Measurements from ENCODE around the gene RNF175.

The RNF175 gene

DNA sequence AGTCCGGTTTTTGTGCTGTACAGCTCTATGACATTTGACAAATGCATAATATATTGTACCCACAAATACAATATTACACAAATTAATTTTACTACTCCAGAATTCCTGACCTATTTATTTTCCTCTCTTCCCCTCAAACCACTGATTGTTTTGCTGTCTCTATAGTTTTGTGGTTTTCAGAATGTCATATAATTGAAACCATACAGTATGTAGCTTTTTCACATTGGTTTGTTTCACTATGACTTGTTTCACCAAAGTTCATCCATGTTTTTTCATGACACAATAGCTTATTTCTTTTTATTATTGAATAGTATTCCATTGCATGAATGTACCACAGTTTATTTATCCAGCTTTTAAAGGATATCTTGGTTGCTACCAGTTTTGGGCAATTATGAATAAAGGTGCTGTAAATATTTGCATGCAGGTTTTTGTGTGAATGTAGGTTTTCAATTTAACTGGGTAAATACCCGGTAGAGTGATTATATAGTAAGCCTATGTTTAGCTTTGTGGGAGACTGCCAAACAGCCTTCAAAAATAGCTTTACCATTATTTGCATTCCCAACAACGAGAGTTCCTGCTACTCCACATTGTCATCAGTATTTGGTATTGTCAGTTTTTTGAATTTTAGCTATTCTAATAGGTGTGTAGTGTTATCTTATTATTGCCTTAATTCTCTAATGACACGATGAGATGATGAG, 25.9 kb downstream of the RNF175 start:
- H3K9me3 Mint-ChIP-seq: no peaks in the 10 kb centered on the region
- DNase-seq (ENCODE audit: low spot score in 2 of 2): no peak
- no peak overlapping the region for H3K4me3 Mint-ChIP-seq
- peak; percentile 36 for ATAC-seq
- H3K27ac Mint-ChIP-seq: no peak overlapping the region
- H3K36me3 Mint-ChIP-seq: no peaks in the 10 kb centered on the region
- peaks cover 9% of the 10 kb centered on the region for H3K4me1 Mint-ChIP-seq

DNA sequence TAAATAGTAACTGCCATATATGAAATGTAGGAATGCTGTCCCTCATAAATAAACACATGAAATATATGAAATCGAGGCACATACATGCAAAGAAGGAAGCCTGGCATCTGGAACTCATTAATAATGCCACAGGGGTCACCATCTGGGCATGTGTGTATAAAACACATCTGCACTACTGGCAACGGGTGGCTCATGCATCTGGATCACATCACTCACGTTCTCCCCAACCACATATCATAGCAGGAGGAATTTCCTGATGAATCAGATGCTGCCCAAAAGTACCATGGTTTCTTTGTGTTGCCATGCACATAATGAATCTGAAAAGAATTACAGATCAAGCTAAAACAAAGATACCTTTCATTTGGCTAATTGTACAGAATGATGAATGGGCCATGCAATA, 28.6 kb downstream of the RNF175 start:
- DNase-seq (ENCODE audit: low spot score in 2 of 2) (no peak), ATAC-seq (no peak)
- no peaks in the 10 kb centered on the region for H3K36me3 Mint-ChIP-seq
- no peaks in the 10 kb centered on the region for H3K9me3 Mint-ChIP-seq
- H3K4me1 Mint-ChIP-seq: peaks cover 9% of the 10 kb centered on the region
- no peak overlapping the region for H3K4me3 Mint-ChIP-seq
- H3K27ac Mint-ChIP-seq: no peak overlapping the region

DNA sequence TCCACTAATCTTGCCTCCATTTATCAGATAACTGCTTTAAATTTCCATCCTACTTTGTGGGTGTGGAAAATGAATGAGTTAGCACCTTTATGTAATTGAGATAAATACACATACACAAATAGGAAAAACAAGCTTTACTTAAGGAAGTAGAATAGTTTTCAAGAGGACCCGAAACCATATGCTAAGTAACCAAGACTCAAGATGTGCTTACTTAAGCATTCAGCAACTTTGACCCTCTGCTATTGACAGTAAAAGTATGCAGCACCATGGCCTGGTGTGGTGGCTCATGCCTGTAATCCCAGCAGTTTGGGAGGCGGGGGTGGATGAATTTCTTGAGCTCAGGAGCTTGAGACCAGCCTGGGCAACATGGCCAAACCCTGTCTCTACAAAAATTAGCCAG, 29.9 kb downstream of the RNF175 start:
- Mint-ChIP-seq H3K36me3 (no peaks in the 10 kb centered on the region), H3K4me3 (no peak overlapping the region), H3K9me3 (no peaks in the 10 kb centered on the region), H3K27ac (no peak overlapping the region), H3K4me1 (peaks cover 9% of the 10 kb centered on the region)
- DNase-seq (ENCODE audit: low spot score in 2 of 2): no peak
- ATAC-seq: no peak

DNA sequence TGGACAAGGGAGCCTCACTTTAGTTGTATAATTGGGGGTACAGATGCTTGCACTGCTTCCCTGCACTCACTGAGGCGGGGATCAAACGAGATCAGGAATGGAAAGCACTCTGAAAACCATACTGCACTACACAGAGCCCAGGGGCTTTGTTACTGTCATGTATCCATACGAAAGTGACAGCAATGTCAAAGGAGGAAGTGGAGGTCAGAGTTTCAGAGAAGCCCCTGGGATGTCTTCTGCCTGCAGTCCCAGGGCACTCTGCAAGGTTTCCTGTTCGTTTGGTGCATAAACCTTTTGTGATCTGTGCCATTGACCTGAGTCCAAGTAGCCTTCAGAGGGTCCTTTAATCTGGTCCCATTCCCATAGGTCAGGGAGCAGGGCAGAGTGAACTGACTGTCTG, 31.2 kb downstream of the RNF175 start:
- Mint-ChIP-seq H3K9me3 (no peaks in the 10 kb centered on the region), H3K27ac (no peak overlapping the region), H3K4me3 (no peak overlapping the region), H3K36me3 (no peaks in the 10 kb centered on the region), H3K4me1 (peaks cover 21% of the 10 kb centered on the region)
- no peak for ATAC-seq
- no peak for DNase-seq (ENCODE audit: low spot score in 2 of 2)

DNA sequence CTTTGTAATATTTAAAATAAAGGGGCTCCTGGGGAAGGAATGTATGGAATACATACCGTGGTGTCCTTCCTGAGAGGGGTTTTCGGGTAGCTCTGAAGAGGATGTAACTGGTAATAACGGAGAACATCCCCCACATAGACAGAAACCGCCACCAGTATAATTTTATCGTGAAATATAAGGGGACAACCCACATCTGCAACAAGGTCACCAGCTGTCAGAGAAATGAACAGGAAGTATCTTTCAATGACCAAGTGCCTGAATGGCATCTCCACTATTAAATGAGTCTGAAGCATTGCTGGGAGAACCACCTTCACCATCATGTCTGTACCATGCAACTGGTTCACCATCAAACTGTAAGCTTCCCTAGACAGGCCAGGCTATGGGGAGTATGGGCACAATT, 31.7 kb downstream of the RNF175 start:
- Mint-ChIP-seq H3K9me3 (no peaks in the 10 kb centered on the region), H3K4me3 (no peak overlapping the region), H3K4me1 (peaks cover 21% of the 10 kb centered on the region), H3K36me3 (no peaks in the 10 kb centered on the region), H3K27ac (no peak overlapping the region)
- no peak for DNase-seq (ENCODE audit: low spot score in 2 of 2)
- no peak for ATAC-seq

DNA sequence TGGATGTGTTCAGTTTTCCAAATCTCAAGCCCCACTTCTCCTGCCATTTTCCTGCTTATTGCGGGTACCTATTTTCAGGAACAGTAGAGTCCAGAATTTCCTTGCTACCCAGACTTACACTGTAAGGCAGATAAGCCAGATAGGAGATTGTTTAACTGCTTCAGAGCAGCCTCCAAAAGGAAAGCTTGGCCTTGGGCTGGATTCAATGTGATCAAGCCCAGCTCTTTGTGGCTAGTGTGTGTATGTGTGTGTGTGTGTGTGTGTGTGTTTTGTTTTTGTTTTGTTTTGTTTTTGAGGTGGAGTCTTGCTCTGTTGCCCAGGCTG, 34.0 kb downstream of the RNF175 start:
- Mint-ChIP-seq H3K36me3 (no peaks in the 10 kb centered on the region), H3K27ac (no peak overlapping the region), H3K4me1 (peaks cover 12% of the 10 kb centered on the region), H3K4me3 (no peak overlapping the region), H3K9me3 (no peaks in the 10 kb centered on the region)
- no peak for ATAC-seq
- DNase-seq (ENCODE audit: low spot score in 2 of 2): no peak

DNA sequence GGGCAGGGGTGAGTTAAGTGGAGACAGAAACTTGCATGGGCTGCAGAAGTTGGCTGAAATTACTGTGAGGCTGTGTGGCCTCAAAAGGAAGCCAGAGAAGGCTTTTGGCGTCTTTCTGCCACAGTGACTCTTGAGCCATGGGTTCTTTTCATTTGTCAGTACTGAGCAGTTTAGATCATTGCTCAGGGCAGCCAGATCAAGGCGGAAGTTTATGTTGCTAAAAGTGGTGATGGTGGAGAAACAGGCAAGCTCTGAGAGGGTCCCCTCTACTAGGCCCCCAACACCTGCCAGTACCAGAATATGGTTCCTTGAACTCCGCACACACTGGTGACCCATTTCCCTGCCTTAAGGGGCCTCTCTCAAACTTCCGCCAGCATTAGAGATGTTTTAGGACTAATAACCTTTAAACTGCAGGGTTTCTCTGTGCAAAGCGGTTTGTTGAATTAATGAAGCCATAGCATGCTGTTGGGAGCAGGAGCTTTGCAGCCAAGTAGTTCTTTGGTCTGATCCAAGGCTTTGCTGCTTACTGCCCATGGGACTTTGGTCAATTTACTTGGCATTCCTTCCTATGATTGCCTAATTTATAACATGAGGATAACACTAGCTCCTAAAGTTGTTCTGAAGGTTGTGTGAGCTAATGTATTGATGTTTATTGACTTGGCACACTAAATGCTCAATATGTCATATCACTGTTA, 34.5 kb downstream of the RNF175 start:
- Mint-ChIP-seq H3K9me3 (no peaks in the 10 kb centered on the region), H3K4me1 (peaks cover 12% of the 10 kb centered on the region), H3K27ac (no peak overlapping the region), H3K4me3 (no peak overlapping the region), H3K36me3 (no peaks in the 10 kb centered on the region)
- DNase-seq (ENCODE audit: low spot score in 2 of 2): no peak
- peak; percentile 62 for ATAC-seq

DNA sequence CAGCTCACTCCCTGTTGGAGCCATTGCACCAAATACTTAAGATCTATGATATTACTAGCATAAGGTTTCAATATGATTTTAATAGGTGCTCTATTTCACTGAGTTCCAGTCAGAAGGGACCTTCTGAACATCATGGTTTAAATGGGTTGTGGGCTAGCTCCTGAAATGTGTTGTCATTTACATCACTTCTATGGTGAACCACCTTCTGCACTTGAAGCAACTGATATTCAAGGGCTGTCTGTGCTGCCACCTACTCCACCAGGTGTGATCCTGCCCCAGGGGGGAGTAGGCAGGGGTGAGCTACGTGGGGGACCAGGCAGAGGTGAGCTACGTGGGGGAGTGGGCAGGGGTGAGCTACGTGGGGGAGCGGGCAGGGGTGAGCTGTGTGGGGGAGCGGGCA, 35.2 kb downstream of the RNF175 start:
- no peak for DNase-seq (ENCODE audit: low spot score in 2 of 2)
- peak; percentile 90 for ATAC-seq
- Mint-ChIP-seq H3K27ac (no peak overlapping the region), H3K4me3 (no peak overlapping the region), H3K4me1 (peaks cover 12% of the 10 kb centered on the region), H3K36me3 (no peaks in the 10 kb centered on the region), H3K9me3 (no peaks in the 10 kb centered on the region)

DNA sequence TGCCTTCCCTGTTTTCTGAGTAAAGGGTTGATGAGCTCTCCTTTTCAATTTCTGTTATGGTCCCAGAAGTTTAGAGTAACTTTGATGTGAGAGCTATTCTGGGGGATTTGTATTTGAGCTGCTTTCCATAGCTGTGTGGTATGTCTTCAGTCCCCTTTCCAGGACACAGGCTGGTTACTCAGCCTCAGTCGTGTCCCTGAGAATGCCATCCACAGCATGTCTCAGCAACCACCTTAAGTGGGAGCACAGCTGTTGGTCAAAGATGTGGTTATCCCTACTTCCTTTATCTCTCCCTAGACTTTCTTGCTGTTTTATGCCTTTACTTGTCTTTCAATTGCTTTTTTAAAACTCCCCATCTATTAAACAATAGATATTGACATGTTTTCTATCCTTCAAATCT, 37.8 kb downstream of the RNF175 start:
- Mint-ChIP-seq H3K4me3 (no peak overlapping the region), H3K9me3 (peaks cover 4% of the 10 kb centered on the region), H3K36me3 (no peaks in the 10 kb centered on the region), H3K4me1 (peaks cover 12% of the 10 kb centered on the region), H3K27ac (no peak overlapping the region)
- no peak for DNase-seq (ENCODE audit: low spot score in 2 of 2)
- no peak for ATAC-seq

DNA sequence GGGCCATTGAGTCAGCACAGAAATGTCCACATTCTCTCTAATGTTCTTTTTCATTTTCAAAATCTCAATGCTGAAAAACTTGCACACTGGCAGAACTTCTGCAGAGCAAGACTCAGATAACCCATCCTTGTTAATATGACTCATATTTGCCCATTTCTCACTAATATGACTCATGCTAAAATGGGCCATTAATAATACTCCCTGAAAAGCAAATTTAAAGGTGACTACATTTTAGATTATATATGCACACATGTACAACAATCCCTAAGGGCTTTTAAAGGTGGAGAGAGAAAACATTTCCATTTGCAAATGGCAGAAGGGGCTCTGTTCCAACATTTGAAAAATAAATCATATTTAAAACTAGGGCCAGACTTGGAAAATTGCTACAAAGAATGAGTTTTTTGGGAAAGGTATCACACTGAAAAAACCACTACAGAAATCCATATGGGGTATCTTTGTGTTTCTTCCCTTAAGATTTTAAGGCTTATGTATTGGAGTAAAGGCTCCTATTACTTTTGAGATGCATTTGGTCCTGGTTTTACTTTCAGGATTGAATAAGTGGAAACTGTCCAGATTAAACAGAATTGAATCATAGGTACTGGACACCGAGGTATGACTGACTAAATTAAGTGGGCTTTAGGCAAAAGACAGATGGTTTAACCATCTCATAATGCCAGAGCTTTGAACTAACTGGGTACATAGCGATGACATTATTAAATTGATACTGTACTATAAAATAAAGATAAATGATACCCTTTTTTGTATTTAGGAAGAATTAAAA, 45.8 kb downstream of the RNF175 start:
- DNase-seq (ENCODE audit: low spot score in 2 of 2) (no peak), ATAC-seq (no peak)
- Mint-ChIP-seq H3K36me3 (no peaks in the 10 kb centered on the region), H3K9me3 (peaks cover 5% of the 10 kb centered on the region), H3K27ac (no peak overlapping the region), H3K4me3 (no peak overlapping the region), H3K4me1 (no peaks in the 10 kb centered on the region)

DNA sequence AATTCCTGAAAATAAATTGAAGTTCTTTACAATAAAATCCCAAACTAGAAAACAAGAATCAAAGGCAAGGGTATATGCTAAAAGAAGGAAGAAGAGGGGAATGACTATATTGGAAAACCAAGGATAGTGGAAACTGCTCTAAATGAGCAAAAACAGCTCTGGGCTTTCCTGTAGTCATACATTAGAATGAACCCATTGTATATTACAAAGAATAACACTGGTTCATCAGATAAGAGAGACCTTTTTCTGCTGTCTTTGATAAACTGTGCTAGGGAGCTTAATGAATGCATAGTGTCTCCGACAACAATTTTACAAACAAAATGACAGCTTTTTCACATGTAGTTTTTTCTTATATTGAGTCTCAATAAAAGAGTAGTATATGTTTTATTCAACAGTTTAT, 49.1 kb downstream of the RNF175 start:
- H3K4me1 Mint-ChIP-seq: no peaks in the 10 kb centered on the region
- ATAC-seq: no peak

DNA sequence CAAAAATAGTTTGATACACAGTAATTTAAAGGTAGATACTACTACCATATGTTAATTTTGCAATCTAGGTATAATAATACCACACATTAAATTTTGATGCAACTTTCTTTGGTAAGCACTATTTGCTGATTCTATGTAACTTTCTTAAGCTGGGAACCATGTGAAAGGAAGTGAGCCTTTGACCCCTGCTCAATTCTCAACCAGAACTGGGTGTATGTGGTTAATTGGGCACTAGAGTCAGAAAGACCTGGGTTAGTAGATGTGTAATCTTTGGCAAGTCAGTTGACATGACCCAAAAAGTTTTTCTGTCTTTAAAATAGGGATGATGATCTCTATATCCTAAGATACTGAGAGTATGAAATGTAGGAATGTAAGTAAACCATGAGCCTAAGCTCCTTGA, 53.3 kb downstream of the RNF175 start:
- ATAC-seq (peak; percentile 39), DNase-seq (ENCODE audit: low spot score in 2 of 2) (no peak)
- Mint-ChIP-seq H3K36me3 (no peaks in the 10 kb centered on the region), H3K27ac (no peak overlapping the region), H3K4me1 (no peaks in the 10 kb centered on the region), H3K4me3 (no peak overlapping the region), H3K9me3 (no peaks in the 10 kb centered on the region)

More for the DNA sequence above, 49.1 kb downstream of the RNF175 start:
- no peaks in the 10 kb centered on the region for H3K9me3 Mint-ChIP-seq
- DNase-seq (ENCODE audit: low spot score in 2 of 2): no peak
- no peaks in the 10 kb centered on the region for H3K36me3 Mint-ChIP-seq
- H3K4me3 Mint-ChIP-seq: no peak overlapping the region
- H3K27ac Mint-ChIP-seq: no peak overlapping the region

DNA sequence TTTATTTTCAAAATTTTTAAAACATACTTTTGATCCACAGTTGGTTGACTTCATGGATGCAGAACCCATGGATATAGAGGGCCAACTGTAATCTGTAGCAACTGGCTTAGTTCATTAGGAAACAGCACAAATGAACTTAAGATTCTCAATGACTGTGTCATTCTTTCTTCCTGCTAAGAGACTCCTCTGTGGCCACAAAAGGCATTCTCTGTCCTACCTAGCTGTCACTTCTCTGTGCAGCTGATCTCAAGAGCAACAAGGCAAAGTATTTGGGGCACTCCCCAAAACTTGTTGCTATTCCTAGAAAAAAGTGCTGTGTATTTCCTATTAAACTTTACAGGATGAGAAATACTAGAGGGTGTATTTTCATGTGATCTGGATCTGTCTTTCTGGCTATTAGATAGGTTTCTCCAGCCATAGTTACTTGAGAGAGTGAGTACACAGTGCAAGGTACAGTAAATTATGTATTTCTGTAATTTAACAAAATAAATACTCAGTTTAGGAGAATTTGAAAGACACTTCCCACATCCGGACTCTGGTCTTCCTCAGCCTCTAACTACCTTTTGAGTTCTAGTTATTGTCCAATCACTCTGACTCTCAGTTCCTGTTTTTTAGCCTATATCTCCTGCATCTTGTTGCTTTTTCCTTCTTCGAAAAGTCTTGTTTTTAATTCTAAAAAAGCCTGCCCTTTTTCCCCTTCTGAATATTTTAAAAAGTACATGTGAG, 53.9 kb downstream of the RNF175 start:
- no peak overlapping the region for H3K27ac Mint-ChIP-seq
- H3K9me3 Mint-ChIP-seq: no peaks in the 10 kb centered on the region
- ATAC-seq (no peak), DNase-seq (ENCODE audit: low spot score in 2 of 2) (no peak)
- no peaks in the 10 kb centered on the region for H3K4me1 Mint-ChIP-seq
- no peak overlapping the region for H3K4me3 Mint-ChIP-seq
- H3K36me3 Mint-ChIP-seq: no peaks in the 10 kb centered on the region

DNA sequence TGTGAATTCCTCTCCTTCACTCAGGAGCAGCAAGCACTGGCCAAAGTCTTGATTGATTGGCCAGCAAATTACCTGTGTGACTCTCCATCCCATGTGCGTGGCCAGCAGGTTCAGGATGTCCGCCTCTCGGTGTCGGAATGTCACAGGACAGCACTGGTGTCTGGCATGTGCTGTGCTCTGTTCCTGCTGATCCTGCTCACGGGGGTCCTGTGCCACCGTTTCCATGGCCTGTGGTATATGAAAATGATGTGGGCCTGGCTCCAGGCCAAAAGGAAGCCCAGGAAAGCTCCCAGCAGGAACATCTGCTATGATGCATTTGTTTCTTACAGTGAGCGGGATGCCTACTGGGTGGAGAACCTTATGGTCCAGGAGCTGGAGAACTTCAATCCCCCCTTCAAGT, 55.3 kb downstream of the RNF175 start:
- Mint-ChIP-seq H3K4me3 (no peak overlapping the region), H3K27ac (no peak overlapping the region), H3K36me3 (no peaks in the 10 kb centered on the region), H3K4me1 (no peaks in the 10 kb centered on the region), H3K9me3 (no peaks in the 10 kb centered on the region)
- DNase-seq (ENCODE audit: low spot score in 2 of 2) (no peak), ATAC-seq (no peak)

DNA sequence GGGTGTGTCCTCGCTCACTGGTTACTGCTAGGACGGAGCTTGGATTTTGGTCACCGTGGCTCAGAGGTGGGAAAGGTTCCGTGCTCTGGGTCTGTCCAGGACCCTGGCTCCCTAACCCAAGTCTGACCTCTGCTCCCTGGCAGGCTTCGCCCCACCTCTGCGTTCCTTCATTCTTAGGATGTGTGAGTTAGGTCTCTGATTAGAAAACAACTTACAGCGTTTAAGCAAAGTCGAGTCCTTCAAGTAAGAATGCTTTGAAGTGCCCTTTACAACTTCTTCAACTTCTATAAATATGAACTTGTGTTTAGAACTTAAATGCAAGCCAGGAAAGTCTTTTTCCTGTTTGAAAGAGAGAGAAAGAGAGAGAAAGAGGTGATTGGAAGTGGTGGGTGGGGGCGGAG, 74.9 kb downstream of the RNF175 start:
- peak overlapping the region; percentile 54 for H3K4me3 Mint-ChIP-seq
- peaks cover 3% of the 10 kb centered on the region for H3K9me3 Mint-ChIP-seq
- H3K36me3 Mint-ChIP-seq: no peaks in the 10 kb centered on the region
- ATAC-seq (peak; percentile 40), DNase-seq (ENCODE audit: low spot score in 2 of 2) (no peak)
- no peak overlapping the region for H3K27ac Mint-ChIP-seq
- peaks cover 12% of the 10 kb centered on the region for H3K4me1 Mint-ChIP-seq

Measured in stimulated activated effector memory CD8-positive, alpha-beta T cell treated with anti-CD3 and anti-CD28 coated beads, Interleukin-12 subunit alpha, Interleukin-12 subunit beta, amount 100 ng/mL, for 72 hours (primary cell).